Measurements from ENCODE around the gene TBC1D10A. TPM values are rescaled to one million over a fixed set of nuclear protein-coding genes. Genes with fewer than 3 reads are reported as not detected.

The TBC1D10A gene
- total RNA-seq, 1 donor from 2014 or later, result 12.6 TPM

- no peak for DNase-seq (ENCODE audit: extremely low spot score, unreplicated experiment)
- H3K36me3 Mint-ChIP-seq (ENCODE audit: unreplicated experiment), result peaks cover 2% of the 10 kb centered on the region
- no peak for TF ChIP-seq CTCF (IDR thresholded peaks at IDR 0.05)
Measured at GRCh38 chr22:30321461-30321860, 5.3 kb downstream of the TBC1D10A start.

GRCh38 chr22:30320021-30320556 lies 6.7 kb downstream of the TBC1D10A start:
- Mint-ChIP-seq H3K27me3 (ENCODE audit: unreplicated experiment) (no peaks in the 10 kb centered on the region), H3K36me3 (ENCODE audit: unreplicated experiment) (peaks cover 2% of the 10 kb centered on the region), H3K9me3 (ENCODE audit: unreplicated experiment) (no peaks in the 10 kb centered on the region), H3K4me1 (ENCODE audit: unreplicated experiment) (peaks cover 25% of the 10 kb centered on the region), H3K27ac (ENCODE audit: unreplicated experiment) (no peak overlapping the region), H3K4me3 (ENCODE audit: unreplicated experiment) (no peak overlapping the region)
- no peak for TF ChIP-seq CTCF (IDR thresholded peaks at IDR 0.05)
- no peak for DNase-seq (ENCODE audit: extremely low spot score, unreplicated experiment)

More at GRCh38 chr22:30321461-30321860, 5.3 kb downstream of the TBC1D10A start:
- H3K4me1 Mint-ChIP-seq (ENCODE audit: unreplicated experiment), result peaks cover 28% of the 10 kb centered on the region
- no peaks in the 10 kb centered on the region for H3K27me3 Mint-ChIP-seq (ENCODE audit: unreplicated experiment)
- H3K9me3 Mint-ChIP-seq (ENCODE audit: unreplicated experiment), result no peaks in the 10 kb centered on the region
- no peak overlapping the region for H3K4me3 Mint-ChIP-seq (ENCODE audit: unreplicated experiment)
- H3K27ac Mint-ChIP-seq (ENCODE audit: unreplicated experiment), result no peak overlapping the region

- no peak for TF ChIP-seq CTCF (IDR thresholded peaks at IDR 0.05)
Measured at GRCh38 chr22:30318799-30319419, 7.8 kb downstream of the TBC1D10A start.

GRCh38 chr22:30317778-30318177 lies 9.0 kb downstream of the TBC1D10A start:
- H3K4me3 Mint-ChIP-seq (ENCODE audit: unreplicated experiment), result no peak overlapping the region
- TF ChIP-seq CTCF (IDR thresholded peaks at IDR 0.05), result no peak
- DNase-seq (ENCODE audit: extremely low spot score, unreplicated experiment), result no peak
- H3K4me1 Mint-ChIP-seq (ENCODE audit: unreplicated experiment), result peaks cover 18% of the 10 kb centered on the region
- H3K36me3 Mint-ChIP-seq (ENCODE audit: unreplicated experiment), result peaks cover 2% of the 10 kb centered on the region
- no peaks in the 10 kb centered on the region for H3K27me3 Mint-ChIP-seq (ENCODE audit: unreplicated experiment)
- no peak overlapping the region for H3K27ac Mint-ChIP-seq (ENCODE audit: unreplicated experiment)
- no peaks in the 10 kb centered on the region for H3K9me3 Mint-ChIP-seq (ENCODE audit: unreplicated experiment)

More at GRCh38 chr22:30318799-30319419, 7.8 kb downstream of the TBC1D10A start:
- Mint-ChIP-seq H3K27ac (ENCODE audit: unreplicated experiment) (no peak overlapping the region), H3K27me3 (ENCODE audit: unreplicated experiment) (no peaks in the 10 kb centered on the region), H3K4me3 (ENCODE audit: unreplicated experiment) (no peak overlapping the region), H3K36me3 (ENCODE audit: unreplicated experiment) (peaks cover 2% of the 10 kb centered on the region), H3K4me1 (ENCODE audit: unreplicated experiment) (peaks cover 14% of the 10 kb centered on the region), H3K9me3 (ENCODE audit: unreplicated experiment) (no peaks in the 10 kb centered on the region)
- DNase-seq (ENCODE audit: extremely low spot score, unreplicated experiment), result no peak

- no peak overlapping the region for H3K4me3 Mint-ChIP-seq (ENCODE audit: unreplicated experiment)
- H3K36me3 Mint-ChIP-seq (ENCODE audit: unreplicated experiment), result no peaks in the 10 kb centered on the region
- no peak overlapping the region for H3K27ac Mint-ChIP-seq (ENCODE audit: unreplicated experiment)
- H3K27me3 Mint-ChIP-seq (ENCODE audit: unreplicated experiment), result no peaks in the 10 kb centered on the region
- H3K9me3 Mint-ChIP-seq (ENCODE audit: unreplicated experiment), result no peaks in the 10 kb centered on the region
- no peak for DNase-seq (ENCODE audit: extremely low spot score, unreplicated experiment)
- peaks cover 31% of the 10 kb centered on the region for H3K4me1 Mint-ChIP-seq (ENCODE audit: unreplicated experiment)
- no peak for TF ChIP-seq CTCF (IDR thresholded peaks at IDR 0.05)
Measured at GRCh38 chr22:30315962-30316576, 10.7 kb downstream of the TBC1D10A start.

Measured in osteocyte (in vitro differentiated cells).